ENCODE data around the gene IGSF21.
"Not testable (repeated sequence)": the region's sequence is repeated elsewhere in the genome, so short reads cannot be mapped to it uniquely, and the experiment has no call there.

IGSF21 gene

DNA sequence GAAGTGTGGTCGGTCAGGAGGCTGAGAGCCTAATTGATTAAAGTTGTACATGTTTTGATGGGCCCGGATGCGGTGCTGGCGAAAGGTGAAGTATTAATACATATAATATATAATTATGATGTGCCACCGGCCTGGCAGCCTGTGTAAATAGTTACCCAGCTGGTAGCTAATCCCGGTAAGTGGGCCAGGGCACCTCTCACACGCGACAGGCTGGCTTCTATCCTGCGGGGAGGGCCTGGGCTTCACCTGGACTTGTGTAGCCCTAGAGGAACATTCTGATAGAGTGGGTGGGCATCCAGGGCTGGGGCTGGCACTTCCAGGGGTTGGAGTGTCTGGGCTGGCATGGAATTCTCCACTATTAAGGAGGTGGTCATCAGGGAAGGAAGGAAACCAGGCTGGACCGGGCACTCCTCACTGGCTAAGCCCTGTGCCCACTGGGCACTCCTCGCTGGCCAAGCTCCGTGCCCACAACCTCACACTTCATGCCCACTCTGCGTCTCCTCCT, 48.3 kb downstream of the IGSF21 start:
- no peak for DNase-seq (ENCODE audit: low read depth)
- no peak overlapping the region for H3K4me3 ChIP-seq (ENCODE audit: low read depth, low read length)
- no peak for TF ChIP-seq CTCF (IDR thresholded peaks at IDR 0.05; ENCODE audit: insufficient read depth, low read depth, low read length, missing control alignments)

DNA sequence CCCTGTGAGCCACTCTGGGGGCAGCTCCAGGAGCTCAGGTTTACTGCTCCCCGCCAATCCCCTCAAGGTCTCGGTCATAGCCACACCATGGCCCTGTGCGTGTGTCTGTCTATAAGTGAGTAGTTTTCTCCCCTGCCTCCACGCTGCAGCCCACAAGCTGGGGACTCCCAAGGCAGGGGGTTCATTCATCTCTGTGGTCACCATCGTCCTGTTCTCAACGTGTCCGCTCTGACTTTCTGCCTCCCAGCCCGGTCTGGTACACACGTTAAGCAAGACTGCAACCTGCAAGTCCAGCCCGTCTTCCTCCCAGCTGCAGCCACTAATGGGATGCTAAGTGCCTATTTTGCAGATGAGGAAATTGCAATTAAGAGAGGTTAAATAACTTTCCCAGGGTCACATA, 49.8 kb downstream of the IGSF21 start:
- no peak overlapping the region for H3K4me3 ChIP-seq (ENCODE audit: low read depth, low read length)
- no peak for TF ChIP-seq CTCF (IDR thresholded peaks at IDR 0.05; ENCODE audit: insufficient read depth, low read depth, low read length, missing control alignments)
- DNase-seq (ENCODE audit: low read depth) = no peak

- no peak overlapping the region for H3K4me3 ChIP-seq (ENCODE audit: low read depth, low read length)
- TF ChIP-seq CTCF (IDR thresholded peaks at IDR 0.05; ENCODE audit: insufficient read depth, low read depth, low read length, missing control alignments) = no peak
- no peak for DNase-seq (ENCODE audit: low read depth)
These were observed 50.4 kb downstream of the IGSF21 start for GRCh38 chr1:18157968-18158367.

DNA sequence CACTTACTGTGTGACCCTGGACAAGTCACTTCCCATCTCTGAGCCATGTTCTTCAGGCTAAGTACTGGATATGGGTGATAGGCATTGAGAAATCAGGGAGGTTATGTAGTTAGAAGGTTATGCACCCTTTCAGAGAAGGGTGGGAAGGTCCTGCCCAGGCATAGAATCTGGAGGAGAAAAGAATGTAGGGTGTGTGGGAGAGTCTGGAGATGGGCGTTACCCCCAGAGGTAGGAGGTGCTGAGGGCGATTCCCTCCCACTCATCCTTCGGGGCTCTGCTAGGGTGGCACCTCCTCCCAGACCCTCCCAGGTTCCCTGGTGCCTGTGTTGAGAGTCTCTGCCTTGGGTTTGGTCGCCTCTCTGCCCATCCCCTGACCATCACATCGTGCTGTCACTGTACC, 51.1 kb downstream of the IGSF21 start:
- no peak for TF ChIP-seq CTCF (IDR thresholded peaks at IDR 0.05; ENCODE audit: insufficient read depth, low read depth, low read length, missing control alignments)
- no peak overlapping the region for H3K4me3 ChIP-seq (ENCODE audit: low read depth, low read length)
- DNase-seq (ENCODE audit: low read depth) = no peak

- TF ChIP-seq CTCF (IDR thresholded peaks at IDR 0.05; ENCODE audit: insufficient read depth, low read depth, low read length, missing control alignments) = no peak
- H3K4me3 ChIP-seq (ENCODE audit: low read depth, low read length) = no peak overlapping the region
- no peak for DNase-seq (ENCODE audit: low read depth)
These were observed 52.8 kb downstream of the IGSF21 start for GRCh38 chr1:18160290-18160942.

GRCh38 chr1:18161690-18162089, 54.1 kb downstream of the IGSF21 start:
- H3K4me3 ChIP-seq (ENCODE audit: low read depth, low read length) = no peak overlapping the region
- no peak for TF ChIP-seq CTCF (IDR thresholded peaks at IDR 0.05; ENCODE audit: insufficient read depth, low read depth, low read length, missing control alignments)
- DNase-seq (ENCODE audit: low read depth) = no peak

DNA sequence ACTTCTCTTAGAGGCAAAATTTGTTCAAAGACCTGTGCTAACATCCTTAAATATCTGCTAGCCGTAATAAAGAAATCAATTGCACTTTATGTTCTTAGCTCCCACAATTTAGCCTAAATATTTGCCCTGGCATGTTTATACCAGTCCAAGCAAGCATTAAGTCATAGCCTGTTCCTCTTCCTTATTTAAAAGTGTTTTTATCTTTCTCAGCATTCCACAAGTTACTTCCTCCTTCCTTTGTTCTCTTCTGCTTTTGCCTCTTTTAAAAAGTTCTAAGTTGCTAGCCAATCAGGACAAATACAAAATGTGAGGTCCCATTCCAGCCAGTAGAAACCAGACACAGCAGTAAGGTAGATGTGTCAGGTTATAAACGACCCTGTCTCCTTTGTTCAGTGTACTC, 58.0 kb downstream of the IGSF21 start:
- DNase-seq (ENCODE audit: low read depth); H3K4me3 ChIP-seq (ENCODE audit: low read depth, low read length): not testable (repeated sequence)

Data from GM12865 (cell line).